Breast epithelium (tissue), 4 donors: ENCODE results near the gene HSD11B2. TPM values are rescaled to one million over a fixed set of nuclear protein-coding genes. Genes with fewer than 3 reads are reported as not detected.

Experiments used
- DNase-seq, 2 donors: peaks; one replicate each; pipeline ENCODE4 v3.0.0-alpha.2; 2019; ENCODE audit warnings: low spot score in 2 of 2
- H3K27ac ChIP-seq, 2 donors: fragments of 200-600 bp; sonication (generic) in 1 of 2; one replicate each; pipeline ENCODE4 v1.5.1; 2016 to 2019; ENCODE audit warnings: mild to moderate bottlenecking in 1 of 2
- H3K27me3 ChIP-seq, 2 donors: fragments of 200-600 bp; sonication (generic) in 1 of 2; one replicate each; pipeline versions ENCODE4 v1.5.1 to v1.6.0; 2017 to 2019; ENCODE audit warnings: control low read depth in 1 of 2, mild to moderate bottlenecking in 1 of 2
- H3K36me3 ChIP-seq: fragments of 200-600 bp; one replicate; pipeline ENCODE4 v1.5.1; 2019
- H3K4me1 ChIP-seq, 2 donors: fragments of 200-600 bp; sonication (generic); one replicate each; pipeline ENCODE4 v1.5.1; 2016 to 2019; ENCODE audit warnings: control low read depth in 1 of 2
- H3K4me3 ChIP-seq, 3 donors: fragments of 200-600 bp; sonication (generic); 1 replicate in 2 of 3; 2 replicates in 1 of 3; pipeline ENCODE4 v1.5.1; 2016 to 2019; ENCODE audit warnings: mild to moderate bottlenecking in 3 of 3, moderate library complexity in 2 of 3
- H3K9me3 ChIP-seq, 2 donors: fragments of 200-600 bp; sonication (generic) in 1 of 2; one replicate each; pipeline ENCODE4 v1.5.1; 2016 to 2019; ENCODE audit warnings: control low read depth in 1 of 2
- CTCF ChIP-seq, 3 donors: fragments of 450-650 bp; IDR thresholded peaks; one replicate each; pipeline ENCODE4 v1.5.1; 2016 to 2017; ENCODE audit warnings: antibody characterized with exemption in 3 of 3, mild to moderate bottlenecking in 3 of 3, moderate library complexity in 3 of 3
- POLR2A ChIP-seq: fragments of 450-650 bp; IDR thresholded peaks from one replicate; pipeline ENCODE4 v1.6.1; 2016; ENCODE audit warnings: antibody characterized with exemption, mild to moderate bottlenecking, moderate library complexity
- POLR2AphosphoS5 ChIP-seq, 3 donors: sonication (generic); formaldehyde crosslinking; IDR thresholded peaks; one replicate each; pipeline ENCODE4 v1.6.1; 2017; ENCODE audit warnings: antibody characterized with exemption in 3 of 3
- intact Hi-C: fragments of 100-400 bp; cut with DNase I; formaldehyde crosslinking; loops from one replicate; pipeline ENCODE4 v1.15.1; 2023; ENCODE audit warnings: low total_unique reads
- total RNA-seq, 3 donors: library from RNA; depleted of rRNA; stranded (reverse); fragments of >200 nt; gene quantifications; one replicate each; pipeline ENCODE4 v1.1.0, GENCODE V29; 2016

The HSD11B2 gene
- total RNA-seq, 3 donors from 2014 or later = 0.32 to 66.9 (median 10.2) TPM

- TF ChIP-seq CTCF (IDR thresholded peaks at IDR 0.05) (no peak), POLR2AphosphoS5 (IDR thresholded peaks at IDR 0.05) (no peak), POLR2A (no peak)
- Histone ChIP-seq H3K27ac (peak overlapping the region; percentile 60 to 86), H3K9me3 (no peaks in the 10 kb centered on the region), H3K4me3 (peak overlapping the region in 1 of 3 donors; percentile 2), H3K27me3 (no peaks in the 10 kb centered on the region), H3K36me3 (no peaks in the 10 kb centered on the region), H3K4me1 (peaks cover 6 to 25% of the 10 kb centered on the region in 2 donors)
- intact Hi-C loops = no loop called here
- peak; percentile 69 to 83 for DNase-seq
These were observed 34.5 kb upstream of the HSD11B2 start for GRCh38 chr16:67396159-67397035.

GRCh38 chr16:67397036-67397801, 33.7 kb upstream of the HSD11B2 start:
- H3K36me3 ChIP-seq = no peaks in the 10 kb centered on the region
- TF ChIP-seq POLR2AphosphoS5 (IDR thresholded peaks at IDR 0.05) (no peak), POLR2A (no peak), CTCF (IDR thresholded peaks at IDR 0.05) (no peak)
- H3K27ac ChIP-seq = peak overlapping the region; percentile 60 to 86
- no peak overlapping the region for H3K4me3 ChIP-seq
- intact Hi-C loops = no loop called here
- H3K9me3 ChIP-seq = no peaks in the 10 kb centered on the region
- no peaks in the 10 kb centered on the region for H3K27me3 ChIP-seq
- H3K4me1 ChIP-seq = peaks cover 6 to 25% of the 10 kb centered on the region in 2 donors
- no peak for DNase-seq

GRCh38 chr16:67397812-67398545, 32.9 kb upstream of the HSD11B2 start:
- Histone ChIP-seq H3K4me1 (peaks cover under 1 to 25% of the 10 kb centered on the region in 2 donors), H3K36me3 (no peaks in the 10 kb centered on the region), H3K27me3 (no peaks in the 10 kb centered on the region), H3K27ac (peak overlapping the region; percentile 60 to 86), H3K4me3 (no peak overlapping the region), H3K9me3 (no peaks in the 10 kb centered on the region)
- intact Hi-C loops = no loop called here
- no peak for DNase-seq
- TF ChIP-seq POLR2A (no peak), POLR2AphosphoS5 (IDR thresholded peaks at IDR 0.05) (no peak), CTCF (IDR thresholded peaks at IDR 0.05) (no peak)

- Histone ChIP-seq H3K36me3 (no peaks in the 10 kb centered on the region), H3K9me3 (no peaks in the 10 kb centered on the region), H3K4me3 (no peak overlapping the region), H3K27me3 (no peaks in the 10 kb centered on the region), H3K4me1 (peaks cover 0 to 23% of the 10 kb centered on the region in 2 donors), H3K27ac (peak overlapping the region; percentile 60 to 86)
- intact Hi-C loops = no loop called here
- TF ChIP-seq CTCF (IDR thresholded peaks at IDR 0.05) = no peak
- no peak for DNase-seq
These were observed 32.2 kb upstream of the HSD11B2 start for GRCh38 chr16:67398546-67399217.
